GM12891 (cell line): ENCODE measurements around the gene SEMG1. TPM values are rescaled to one million over a fixed set of nuclear protein-coding genes. Genes with fewer than 3 reads are reported as not detected.

ENCODE experiments used
- DNase-seq: peaks from one replicate; pipeline ENCODE4 v3.0.0; 2011; ENCODE audit warnings: low spot score; ENCODE audit not compliant: insufficient read length
- FAIRE-seq: peaks from 2 replicates; lab custom pipeline; 2011; peaks lifted over from hg19 to GRCh38; lab: Jason Lieb, UNC
- PAX5 ChIP-seq: IDR thresholded peaks from 2 replicates; pipeline ENCODE4 v1.6.1; 2011; ENCODE audit warnings: low read length, moderate library complexity, mild to moderate bottlenecking; ENCODE audit not compliant: insufficient read depth, severe bottlenecking
- POLR2A ChIP-seq: IDR thresholded peaks from 2 replicates; pipeline ENCODE4 v1.6.1; 2011; ENCODE audit warnings: low read depth, low read length, control low read depth
- POLR2AphosphoS5 ChIP-seq: IDR thresholded peaks from 2 replicates; pipeline ENCODE4 v1.6.1; 2011; ENCODE audit warnings: low read depth, low read length, control low read depth
- POU2F2 ChIP-seq: IDR thresholded peaks from 2 replicates; pipeline ENCODE4 v1.6.1; 2011; ENCODE audit warnings: low read depth, mild to moderate bottlenecking, control low read depth, low read length, moderate library complexity
- SPI1 ChIP-seq: IDR thresholded peaks from 2 replicates; pipeline ENCODE4 v1.6.1; 2011; ENCODE audit warnings: low read depth, low read length, control low read depth
- TAF1 ChIP-seq: IDR thresholded peaks from 2 replicates; pipeline ENCODE4 v1.6.1; 2011; ENCODE audit warnings: low read depth, low read length, control low read depth
- polyA plus RNA-seq: library from polyadenylated mRNA; unstranded; fragments of >200 nt; gene quantifications from one replicate; pipeline ENCODE4 v1.2.1, GENCODE V29; 2012; ENCODE audit warnings: low read depth, missing spikeins, inconsistent platforms; ENCODE audit not compliant: missing spikeins

Gene SEMG1, protein sequence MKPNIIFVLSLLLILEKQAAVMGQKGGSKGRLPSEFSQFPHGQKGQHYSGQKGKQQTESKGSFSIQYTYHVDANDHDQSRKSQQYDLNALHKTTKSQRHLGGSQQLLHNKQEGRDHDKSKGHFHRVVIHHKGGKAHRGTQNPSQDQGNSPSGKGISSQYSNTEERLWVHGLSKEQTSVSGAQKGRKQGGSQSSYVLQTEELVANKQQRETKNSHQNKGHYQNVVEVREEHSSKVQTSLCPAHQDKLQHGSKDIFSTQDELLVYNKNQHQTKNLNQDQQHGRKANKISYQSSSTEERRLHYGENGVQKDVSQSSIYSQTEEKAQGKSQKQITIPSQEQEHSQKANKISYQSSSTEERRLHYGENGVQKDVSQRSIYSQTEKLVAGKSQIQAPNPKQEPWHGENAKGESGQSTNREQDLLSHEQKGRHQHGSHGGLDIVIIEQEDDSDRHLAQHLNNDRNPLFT
- polyA plus RNA-seq, result not detected

DNA sequence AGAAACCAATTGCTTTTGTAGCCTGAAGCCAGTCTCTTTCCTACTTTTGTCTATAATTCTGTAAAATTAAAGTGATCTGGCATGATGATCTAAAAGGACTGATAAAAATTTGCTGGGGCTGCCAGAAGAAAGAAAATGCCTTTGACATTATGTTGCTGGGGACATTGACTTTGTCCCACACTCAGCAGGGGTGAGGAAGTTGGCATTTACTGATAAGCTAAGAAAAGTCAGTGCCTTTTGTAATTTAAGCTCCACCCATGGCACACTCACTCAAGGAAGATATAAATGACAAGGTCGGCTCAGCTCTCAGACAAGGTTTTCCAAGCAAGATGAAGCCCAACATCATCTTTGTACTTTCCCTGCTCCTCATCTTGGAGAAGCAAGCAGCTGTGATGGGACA is at the start of gene SEMG1:
Gene SEMG1, plus strand, starts transcription at position 309 of the 400 bp plus-strand sequence. Its CDS starts 21 bp downstream, at position 330.
- no peak for TF ChIP-seq PAX5
- FAIRE-seq (no peak), DNase-seq (no peak)

- DNase-seq (no peak), FAIRE-seq (no peak)
- TF ChIP-seq PAX5, result no peak
- no peak for TF ChIP-seq POLR2A
- TF ChIP-seq POLR2AphosphoS5, result no peak
- TF ChIP-seq TAF1, result no peak
- no peak for TF ChIP-seq POU2F2
Measured at GRCh38 chr20:45157962-45158361, 48.9 kb upstream of the SEMG1 start.

- DNase-seq, result no peak
- no peak for FAIRE-seq
- TF ChIP-seq POLR2A (no peak), POU2F2 (no peak), TAF1 (no peak), SPI1 (no peak), PAX5 (no peak), POLR2AphosphoS5 (no peak)
Measured at GRCh38 chr20:45163083-45163803, 43.6 kb upstream of the SEMG1 start.

DNA sequence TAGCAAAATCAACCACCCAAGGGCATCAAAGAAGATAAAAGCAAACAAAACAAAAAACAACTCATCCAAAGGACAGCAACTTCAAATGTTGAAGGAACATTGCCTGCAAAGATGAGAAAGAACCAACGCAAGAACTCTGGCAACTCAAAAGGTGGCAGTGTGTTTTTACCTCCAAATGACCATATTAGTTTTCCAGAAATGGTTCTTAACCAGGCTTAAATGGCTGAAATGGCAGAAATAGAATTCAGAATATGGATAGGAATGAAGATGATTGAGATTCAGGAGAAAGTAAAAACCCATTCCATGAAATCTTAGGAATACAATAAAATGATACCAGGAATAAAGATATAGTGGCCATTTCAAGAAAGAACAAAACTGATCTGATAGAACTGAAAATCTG is 41.9 kb upstream of the SEMG1 start:
- TF ChIP-seq POLR2AphosphoS5 (no peak), TAF1 (no peak), PAX5 (no peak), SPI1 (no peak), POU2F2 (no peak), POLR2A (no peak)
- no peak for FAIRE-seq
- no peak for DNase-seq

DNA sequence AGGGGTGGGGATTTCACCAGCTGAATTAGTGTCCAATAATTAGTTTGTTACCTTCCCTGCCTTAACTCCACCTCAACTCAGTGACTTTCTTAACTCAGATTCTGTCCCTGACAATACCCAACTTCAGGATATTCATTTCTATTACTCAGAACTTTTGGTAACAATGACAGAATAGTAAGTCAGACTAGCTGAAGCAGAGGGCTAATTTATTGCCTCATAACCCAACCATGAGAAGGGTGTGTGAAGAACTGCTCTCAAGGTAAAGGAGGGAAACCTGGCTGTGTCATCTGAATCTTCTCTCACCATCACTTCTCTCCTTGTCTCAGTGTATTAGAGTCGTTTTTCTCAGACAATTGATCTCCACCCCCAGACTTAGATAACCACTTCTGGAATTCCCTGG is 33.3 kb upstream of the SEMG1 start:
- TF ChIP-seq PAX5 (no peak), SPI1 (no peak), POU2F2 (no peak), POLR2A (no peak), TAF1 (no peak), POLR2AphosphoS5 (no peak)
- DNase-seq, result no peak
- FAIRE-seq, result no peak

GRCh38 chr20:45174434-45175364 is 32.1 kb upstream of the SEMG1 start, which contains the start of gene PI3:
Gene PI3, plus strand, starts transcription at chr20:45174902. Its CDS starts 21 bp downstream, at chr20:45174923.
- no peak for FAIRE-seq
- no peak for TF ChIP-seq TAF1
- TF ChIP-seq POU2F2, result no peak
- no peak for TF ChIP-seq PAX5
- TF ChIP-seq POLR2A, result no peak
- no peak for DNase-seq

DNA sequence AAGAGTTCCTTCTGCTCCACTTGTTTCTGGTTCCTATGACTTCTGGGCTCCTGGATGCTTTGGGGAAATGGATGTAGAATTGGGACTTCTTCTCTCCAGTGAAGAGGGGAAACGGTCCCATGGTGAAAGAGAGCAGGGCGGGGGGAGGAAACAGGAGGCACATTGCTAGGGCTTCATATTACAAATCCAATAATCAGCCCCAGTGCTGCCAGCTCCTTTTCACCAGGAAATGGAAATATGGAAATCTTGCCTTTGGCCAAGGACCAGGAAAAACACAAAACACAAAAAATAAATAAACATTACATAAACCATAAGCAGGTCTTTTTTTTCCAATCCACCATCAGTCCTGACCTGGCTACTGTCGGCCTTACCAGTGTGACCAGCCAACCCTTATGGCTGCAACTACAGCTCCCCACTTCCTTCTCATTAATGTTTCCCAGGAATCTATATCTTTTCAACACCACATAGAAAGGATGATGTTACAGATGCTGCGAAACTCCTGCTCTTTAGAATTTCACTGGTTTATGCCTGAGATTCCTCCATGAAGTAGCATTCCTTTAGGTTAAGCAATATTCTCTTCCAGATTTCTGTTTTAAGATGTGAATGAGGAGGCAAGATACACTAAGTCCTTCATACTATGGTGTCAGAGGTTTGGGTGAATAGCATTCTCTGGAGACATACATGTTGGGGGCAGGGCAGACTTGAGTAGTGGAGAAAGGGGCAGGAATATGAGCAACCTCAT is 30.1 kb upstream of the SEMG1 start:
- DNase-seq (no peak), FAIRE-seq (no peak)

GRCh38 chr20:45179166-45179565 is 27.7 kb upstream of the SEMG1 start:
- DNase-seq, result no peak
- no peak for FAIRE-seq
- TF ChIP-seq POLR2A (no peak), POLR2AphosphoS5 (no peak), POU2F2 (no peak), SPI1 (no peak), PAX5 (no peak), TAF1 (no peak)

More for the DNA sequence above, 30.1 kb upstream of the SEMG1 start:
- TF ChIP-seq POU2F2 (no peak), POLR2A (no peak), POLR2AphosphoS5 (no peak), SPI1 (no peak), PAX5 (no peak), TAF1 (no peak)

DNA sequence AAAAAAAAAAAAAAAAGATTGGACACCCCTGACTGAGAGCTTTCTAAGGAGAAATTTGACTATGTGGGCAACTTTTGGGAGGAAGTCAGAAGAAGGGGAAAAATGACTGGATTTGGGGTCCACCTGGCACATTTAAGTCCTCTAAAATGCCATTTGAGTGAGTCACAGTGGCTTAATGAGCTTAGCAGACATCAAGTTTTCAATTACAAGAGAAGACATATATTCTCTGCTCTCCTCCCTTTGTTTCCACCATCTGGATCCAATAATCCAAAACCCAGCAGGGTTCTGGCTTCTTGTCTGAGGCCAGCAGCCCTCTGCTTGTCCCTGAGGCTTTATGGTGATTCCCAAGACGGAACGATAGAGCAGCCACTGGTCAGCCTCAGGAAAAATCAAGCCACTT is 25.2 kb upstream of the SEMG1 start:
- no peak for FAIRE-seq
- TF ChIP-seq POLR2A (no peak), POLR2AphosphoS5 (no peak), SPI1 (no peak), TAF1 (no peak), POU2F2 (no peak), PAX5 (no peak)
- no peak for DNase-seq
